Loucy (cell line): Measurements from ENCODE around the gene PRKCQ.

Source experiments
- CTCF ChIP-seq: fragments of 200-600 bp; sonication (generic); conservative IDR thresholded peaks from 2 replicates; pipeline ENCODE4 v1.5.1; 2014; ENCODE audit warnings: mild to moderate bottlenecking, antibody characterized with exemption, low read length
- EZH2phosphoT487 ChIP-seq: fragments of 200-600 bp; IDR thresholded peaks from 2 replicates; pipeline ENCODE4 v1.6.1; 2018; ENCODE audit warnings: antibody characterized with exemption, mild to moderate bottlenecking, moderate library complexity, borderline replicate concordance

DNA sequence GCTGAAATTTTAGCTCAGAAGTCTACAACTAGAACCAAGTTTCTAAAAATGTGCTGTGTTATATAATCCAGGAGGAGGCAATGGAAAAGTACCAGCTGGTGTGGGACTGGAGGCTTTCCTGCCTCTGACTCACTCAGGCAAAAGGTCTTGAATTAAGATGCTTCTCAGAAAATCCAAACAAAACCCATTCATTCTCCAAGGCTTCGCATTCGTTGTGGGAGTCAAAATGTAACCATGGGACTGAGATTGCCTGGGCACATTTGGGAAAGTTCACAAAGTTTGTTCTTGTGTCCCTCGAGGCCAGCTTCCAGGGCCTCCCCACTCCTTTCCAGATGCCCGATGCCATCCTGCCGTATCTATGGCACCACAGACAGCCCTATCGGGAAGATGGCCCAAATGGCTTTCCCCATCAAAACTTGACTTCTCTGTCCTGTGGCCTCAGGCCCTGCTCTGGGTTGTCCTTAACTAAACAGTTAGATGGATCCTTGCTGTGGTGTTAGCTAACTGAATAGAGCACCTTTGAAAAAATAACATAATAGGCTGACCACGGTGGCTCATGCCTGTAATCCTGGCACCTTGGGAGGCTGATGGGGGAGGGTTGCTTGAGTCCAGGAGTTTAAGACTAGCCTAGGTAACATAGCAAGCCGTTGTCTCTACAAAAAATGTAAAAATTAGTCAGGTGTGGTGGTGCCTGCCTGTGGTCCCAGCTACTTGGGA is 196.8 kb downstream of the PRKCQ start:
- TF ChIP-seq CTCF (no peak), EZH2phosphoT487 (no peak)
